Loucy (cell line): Measurements from ENCODE around the gene LRRC57.

Source experiments
- EZH2phosphoT487 ChIP-seq: fragments of 200-600 bp; IDR thresholded peaks from 2 replicates; pipeline ENCODE4 v1.6.1; 2018; ENCODE audit warnings: antibody characterized with exemption, mild to moderate bottlenecking, moderate library complexity, borderline replicate concordance
- TF ChIP-seq, protein P1 (sequence below): fragments of 200-600 bp; sonication (generic); conservative IDR thresholded peaks from 2 replicates; pipeline ENCODE4 v1.5.1; 2014; ENCODE audit warnings: mild to moderate bottlenecking, antibody characterized with exemption, low read length

- TF ChIP-seq, protein P1, sequence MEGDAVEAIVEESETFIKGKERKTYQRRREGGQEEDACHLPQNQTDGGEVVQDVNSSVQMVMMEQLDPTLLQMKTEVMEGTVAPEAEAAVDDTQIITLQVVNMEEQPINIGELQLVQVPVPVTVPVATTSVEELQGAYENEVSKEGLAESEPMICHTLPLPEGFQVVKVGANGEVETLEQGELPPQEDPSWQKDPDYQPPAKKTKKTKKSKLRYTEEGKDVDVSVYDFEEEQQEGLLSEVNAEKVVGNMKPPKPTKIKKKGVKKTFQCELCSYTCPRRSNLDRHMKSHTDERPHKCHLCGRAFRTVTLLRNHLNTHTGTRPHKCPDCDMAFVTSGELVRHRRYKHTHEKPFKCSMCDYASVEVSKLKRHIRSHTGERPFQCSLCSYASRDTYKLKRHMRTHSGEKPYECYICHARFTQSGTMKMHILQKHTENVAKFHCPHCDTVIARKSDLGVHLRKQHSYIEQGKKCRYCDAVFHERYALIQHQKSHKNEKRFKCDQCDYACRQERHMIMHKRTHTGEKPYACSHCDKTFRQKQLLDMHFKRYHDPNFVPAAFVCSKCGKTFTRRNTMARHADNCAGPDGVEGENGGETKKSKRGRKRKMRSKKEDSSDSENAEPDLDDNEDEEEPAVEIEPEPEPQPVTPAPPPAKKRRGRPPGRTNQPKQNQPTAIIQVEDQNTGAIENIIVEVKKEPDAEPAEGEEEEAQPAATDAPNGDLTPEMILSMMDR = no peak
- no peak for TF ChIP-seq EZH2phosphoT487
These were observed 44.1 kb upstream of the LRRC57 start for GRCh38 chr15:42592716-42593115.
